Measurements from ENCODE around the gene CENPX. TPM values are rescaled to one million over a fixed set of nuclear protein-coding genes. Genes with fewer than 3 reads are reported as not detected.
A peak's percentile ranks its signal among the peaks of the same experiment; 100 is the strongest.

CENPX gene
- total and polyA plus RNA-seq, 2 of the 13 experiments (the other 11 are each of a cell fraction or from before 2014, with no cell fraction given) = 92.7 to 170 TPM

GRCh38 chr17:82013772-82014321 lies 8.8 kb downstream of the CENPX start (continued):
- TF ChIP-seq PRDM10 (CRISPR knock-in tag; IDR thresholded peaks at IDR 0.05; ENCODE audit: low read depth) (no peak), GATAD1 (CRISPR knock-in tag; IDR thresholded peaks at IDR 0.05) (no peak), NR3C1 (CRISPR knock-in tag; IDR thresholded peaks at IDR 0.05) (no peak), THAP8 (CRISPR knock-in tag; IDR thresholded peaks at IDR 0.05; ENCODE audit: borderline replicate concordance) (no peak), ZFP37 (CRISPR knock-in tag; IDR thresholded peaks at IDR 0.05; ENCODE audit: borderline replicate concordance) (no peak), HES4 (CRISPR knock-in tag; IDR thresholded peaks at IDR 0.05; ENCODE audit: borderline replicate concordance) (no peak), SNAPC2 (CRISPR knock-in tag; IDR thresholded peaks at IDR 0.05) (no peak), ZBTB49 (CRISPR knock-in tag; IDR thresholded peaks at IDR 0.05; ENCODE audit: borderline replicate concordance) (no peak), MIER2 (CRISPR knock-in tag; IDR thresholded peaks at IDR 0.05) (no peak), FOXJ3 (CRISPR knock-in tag; IDR thresholded peaks at IDR 0.05; ENCODE audit: borderline replicate concordance) (peak; percentile 15; the same call in 1 of the 2 replicates), ZNF691 (CRISPR knock-in tag; IDR thresholded peaks at IDR 0.05; ENCODE audit: borderline replicate concordance, low read depth) (no peak), HDAC6 (IDR thresholded peaks at IDR 0.05; ENCODE audit: low read depth, low read length) (no peak), ZNF367 (CRISPR knock-in tag; IDR thresholded peaks at IDR 0.05; ENCODE audit: borderline replicate concordance) (no peak), ZNF816 (CRISPR knock-in tag; IDR thresholded peaks at IDR 0.05; ENCODE audit: borderline replicate concordance) (no peak), ZNF33B (CRISPR knock-in tag; IDR thresholded peaks at IDR 0.05) (no peak), ATF5 (CRISPR knock-in tag; IDR thresholded peaks at IDR 0.05; ENCODE audit: low read depth) (no peak), ELF3 (CRISPR knock-in tag; IDR thresholded peaks at IDR 0.05) (peak; percentile 53; the same call in 1 of the 2 replicates), CEBPZ (IDR thresholded peaks at IDR 0.05; ENCODE audit: low read length) (no peak)

Data from HepG2 (cell line).